Measurements from ENCODE around the gene GPR75.

GRCh38 chr2:53820711-53821110 lies 39.1 kb downstream of the GPR75 start:
- no peak for TF ChIP-seq CTCF (conservative IDR thresholded peaks at IDR 0.05; ENCODE audit: low read depth in 2 of 2)
- TF ChIP-seq EZH2phosphoT487 (IDR thresholded peaks at IDR 0.05; ENCODE audit: unreplicated experiment): no peak
- TF ChIP-seq POLR2AphosphoS5 (IDR thresholded peaks at IDR 0.05; ENCODE audit: low read depth): no peak
- no peak for TF ChIP-seq REST (IDR thresholded peaks at IDR 0.05; ENCODE audit: unreplicated experiment)
- TF ChIP-seq EZH2 (IDR thresholded peaks at IDR 0.05; ENCODE audit: low read depth, unreplicated experiment): no peak
- TF ChIP-seq JUNB (IDR thresholded peaks at IDR 0.05; ENCODE audit: unreplicated experiment): no peak
- TF ChIP-seq CREB1 (CRISPR knock-in tag; IDR thresholded peaks at IDR 0.05; ENCODE audit: low read depth): no peak
- no peak for TF ChIP-seq ZNF462 (CRISPR knock-in tag; IDR thresholded peaks at IDR 0.05)
- TF ChIP-seq NANOG (IDR thresholded peaks at IDR 0.05; ENCODE audit: borderline replicate concordance): no peak
- TF ChIP-seq ETS1 (IDR thresholded peaks at IDR 0.05): no peak
- TF ChIP-seq ZNF114 (CRISPR knock-in tag; IDR thresholded peaks at IDR 0.05): no peak
- TF ChIP-seq STAT1 (IDR thresholded peaks at IDR 0.05; ENCODE audit: unreplicated experiment): no peak

Data from GM23338 (cell line).